Peyer's patch (tissue), 4 donors: ENCODE measurements around the gene NUMA1. TPM values are rescaled to one million over a fixed set of nuclear protein-coding genes. Genes with fewer than 3 reads are reported as not detected.
A peak's percentile ranks its signal among the peaks of the same experiment; 100 is the strongest.

Experiments
- DNase-seq, 3 donors: peaks; one replicate each; pipeline ENCODE4 v3.0.0-alpha.2; 2017 to 2019
- H3K27ac ChIP-seq, 4 donors: fragments of 200-600 bp; sonication (generic); one replicate each; pipeline ENCODE4 v1.5.1; 2016 to 2019
- H3K27me3 ChIP-seq, 2 donors: fragments of 200-600 bp; sonication (generic); one replicate each; pipeline ENCODE4 v1.5.1; 2019
- H3K36me3 ChIP-seq, 3 donors: fragments of 200-600 bp; sonication (generic); one replicate each; pipeline ENCODE4 v1.5.1; 2016 to 2019
- H3K4me1 ChIP-seq, 4 donors: fragments of 200-600 bp; sonication (generic); one replicate each; pipeline ENCODE4 v1.5.1; 2016 to 2019
- H3K4me3 ChIP-seq, 4 donors: fragments of 200-600 bp; sonication (generic); 1 replicate in 3 of 4; 2 replicates in 1 of 4; pipeline ENCODE4 v1.5.1; 2016 to 2019; ENCODE audit warnings: mild to moderate bottlenecking in 1 of 4
- H3K9me3 ChIP-seq, 4 donors: fragments of 200-600 bp; sonication (generic); one replicate each; pipeline ENCODE4 v1.5.1; 2016 to 2019; ENCODE audit warnings: mild to moderate bottlenecking in 1 of 4
- POLR2A ChIP-seq, 2 donors: fragments of 450-650 bp; IDR thresholded peaks; one replicate each; pipeline ENCODE4 v1.5.1; 2017; ENCODE audit warnings: antibody characterized with exemption in 2 of 2, mild to moderate bottlenecking in 2 of 2, moderate library complexity in 2 of 2
- total RNA-seq, 4 donors: library from RNA; depleted of rRNA; stranded (reverse); fragments of >200 nt; gene quantifications; one replicate each; pipeline ENCODE4 v1.1.0, GENCODE V29; 2016
- TF ChIP-seq, protein P1 (sequence below), 6 experiments: fragments of 450-650 bp in 4 of 6; fragments of 200-600 bp in 2 of 6; sonication (generic) in 1 of 6; IDR thresholded peaks; one replicate each; pipeline ENCODE4 v1.5.1; 2017 to 2019; ENCODE audit warnings: antibody characterized with exemption in 6 of 6, mild to moderate bottlenecking in 3 of 6, moderate library complexity in 1 of 6

NUMA1 gene
- total RNA-seq, 4 donors from 2014 or later, result 297 to 512 (median 388) TPM

DNA sequence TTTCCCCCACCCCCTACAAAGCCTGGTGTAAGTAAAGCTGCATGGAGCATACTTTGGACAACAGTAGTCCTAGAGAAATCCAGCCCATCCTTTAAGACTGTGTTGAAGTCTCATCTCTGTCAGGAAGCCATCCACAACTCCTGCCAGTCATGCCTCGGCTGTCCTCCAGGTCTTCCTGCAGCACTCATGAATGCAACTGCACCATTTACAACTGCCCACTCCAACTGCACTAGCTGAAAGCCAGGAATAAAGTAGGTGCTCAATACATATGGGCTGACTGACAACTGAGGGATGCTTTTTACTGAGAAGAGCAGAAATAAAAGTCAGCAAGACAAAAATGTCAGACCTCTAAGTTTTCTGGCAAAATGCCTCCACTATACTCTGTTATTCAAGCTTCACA, 54.3 kb downstream of the NUMA1 start:
- H3K9me3 ChIP-seq, result no peaks in the 10 kb centered on the region
- no peak overlapping the region for H3K27ac ChIP-seq
- H3K4me1 ChIP-seq, result peaks cover 0 to 64% (median 0%) of the 10 kb centered on the region in 4 donors
- TF ChIP-seq, protein P1, sequence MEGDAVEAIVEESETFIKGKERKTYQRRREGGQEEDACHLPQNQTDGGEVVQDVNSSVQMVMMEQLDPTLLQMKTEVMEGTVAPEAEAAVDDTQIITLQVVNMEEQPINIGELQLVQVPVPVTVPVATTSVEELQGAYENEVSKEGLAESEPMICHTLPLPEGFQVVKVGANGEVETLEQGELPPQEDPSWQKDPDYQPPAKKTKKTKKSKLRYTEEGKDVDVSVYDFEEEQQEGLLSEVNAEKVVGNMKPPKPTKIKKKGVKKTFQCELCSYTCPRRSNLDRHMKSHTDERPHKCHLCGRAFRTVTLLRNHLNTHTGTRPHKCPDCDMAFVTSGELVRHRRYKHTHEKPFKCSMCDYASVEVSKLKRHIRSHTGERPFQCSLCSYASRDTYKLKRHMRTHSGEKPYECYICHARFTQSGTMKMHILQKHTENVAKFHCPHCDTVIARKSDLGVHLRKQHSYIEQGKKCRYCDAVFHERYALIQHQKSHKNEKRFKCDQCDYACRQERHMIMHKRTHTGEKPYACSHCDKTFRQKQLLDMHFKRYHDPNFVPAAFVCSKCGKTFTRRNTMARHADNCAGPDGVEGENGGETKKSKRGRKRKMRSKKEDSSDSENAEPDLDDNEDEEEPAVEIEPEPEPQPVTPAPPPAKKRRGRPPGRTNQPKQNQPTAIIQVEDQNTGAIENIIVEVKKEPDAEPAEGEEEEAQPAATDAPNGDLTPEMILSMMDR (IDR thresholded peaks at IDR 0.05), result peak in 1 of 6 experiments; percentile 2
- TF ChIP-seq POLR2A (IDR thresholded peaks at IDR 0.05), result no peak
- peaks cover 0 to 88% (median 0%) of the 10 kb centered on the region in 3 donors for H3K36me3 ChIP-seq
- DNase-seq, result no peak
- no peaks in the 10 kb centered on the region for H3K27me3 ChIP-seq
- H3K4me3 ChIP-seq, result no peak overlapping the region

DNA sequence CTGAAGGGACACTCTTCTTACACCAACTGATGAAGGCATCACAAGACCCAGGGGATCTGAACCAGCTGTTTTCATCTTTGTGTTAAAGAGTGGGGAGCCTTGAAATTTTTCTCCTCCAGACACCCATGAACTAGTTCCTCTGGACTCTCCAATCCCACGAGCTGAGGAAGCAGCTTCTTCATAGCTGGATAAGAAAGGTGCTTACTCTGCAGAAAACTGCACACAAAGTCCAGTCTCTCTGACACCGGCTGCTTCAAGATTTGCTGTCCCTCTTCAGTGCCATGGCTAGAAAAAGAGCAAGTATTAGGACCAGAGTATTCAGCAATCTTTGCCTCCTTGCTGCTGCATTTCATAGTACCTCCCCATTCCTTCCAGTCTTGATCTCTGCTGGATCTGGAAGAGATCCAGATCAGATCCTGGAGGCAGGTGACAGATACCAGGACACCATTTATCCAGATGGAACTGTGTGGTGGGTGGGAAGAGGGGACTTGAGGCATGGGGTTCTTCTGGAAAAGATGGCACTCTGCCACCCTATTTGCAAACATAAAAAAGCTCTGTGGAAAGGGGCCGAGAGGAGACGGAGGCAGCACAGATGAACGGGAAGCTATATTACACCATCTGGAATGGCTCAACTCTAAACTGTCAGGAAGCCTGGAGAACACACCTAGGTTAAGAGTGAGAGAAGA, 56.1 kb downstream of the NUMA1 start:
- Histone ChIP-seq H3K27ac (no peak overlapping the region), H3K4me3 (no peak overlapping the region), H3K4me1 (peaks cover 0 to 51% (median 0%) of the 10 kb centered on the region in 4 donors), H3K27me3 (no peaks in the 10 kb centered on the region), H3K9me3 (no peaks in the 10 kb centered on the region), H3K36me3 (peaks cover 0 to 94% (median 3%) of the 10 kb centered on the region in 3 donors)
- DNase-seq, result no peak
- TF ChIP-seq POLR2A (IDR thresholded peaks at IDR 0.05), result no peak
- TF ChIP-seq, protein P1 (IDR thresholded peaks at IDR 0.05), result no peak

DNA sequence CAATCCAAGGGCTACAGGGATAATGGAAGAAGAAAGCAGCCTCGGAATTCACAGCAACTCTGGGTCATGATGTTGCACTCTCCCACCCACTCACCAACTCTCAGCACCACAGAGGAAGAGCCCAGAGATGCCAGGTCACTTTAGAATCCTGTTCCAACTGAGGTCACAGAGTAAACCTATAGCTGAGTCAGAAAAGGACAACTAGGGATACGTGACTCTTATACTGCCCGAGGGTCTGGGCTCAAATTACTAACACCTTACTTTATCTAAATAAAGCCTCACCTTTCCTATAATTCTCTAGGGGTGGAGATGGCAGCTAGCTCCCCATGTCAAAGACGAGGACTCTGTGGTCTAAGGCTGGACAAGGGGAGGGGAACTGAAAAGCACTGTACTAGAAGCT, 57.0 kb downstream of the NUMA1 start:
- no peak overlapping the region for H3K27ac ChIP-seq
- H3K36me3 ChIP-seq, result peaks cover 0 to 94% (median 3%) of the 10 kb centered on the region in 3 donors
- no peak for TF ChIP-seq POLR2A (IDR thresholded peaks at IDR 0.05)
- TF ChIP-seq, protein P1 (IDR thresholded peaks at IDR 0.05), result no peak
- H3K4me3 ChIP-seq, result no peak overlapping the region
- H3K4me1 ChIP-seq, result peaks cover 0 to 43% (median 0%) of the 10 kb centered on the region in 4 donors
- H3K9me3 ChIP-seq, result no peaks in the 10 kb centered on the region
- DNase-seq, result no peak
- no peaks in the 10 kb centered on the region for H3K27me3 ChIP-seq

DNA sequence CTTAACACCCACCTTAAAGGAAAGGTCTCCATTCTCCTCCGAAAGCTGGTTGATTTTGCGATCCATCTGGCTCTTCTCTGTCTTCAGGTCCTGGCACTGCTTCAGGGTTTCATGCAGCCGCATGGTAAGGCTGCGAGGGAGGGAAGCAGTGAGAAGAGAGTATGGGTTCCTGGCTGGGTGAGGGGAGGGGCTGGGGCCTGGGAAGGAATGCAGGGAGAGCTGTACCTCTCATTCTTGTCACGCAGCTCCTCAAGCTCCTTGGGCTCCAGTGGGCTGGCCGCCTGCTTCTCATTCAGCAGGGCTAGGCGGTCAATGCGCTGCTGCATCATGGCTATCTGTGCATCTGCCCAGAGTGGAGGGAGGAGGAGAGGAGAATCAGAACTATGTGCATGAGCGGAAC, 62.2 kb downstream of the NUMA1 start:
- no peak for TF ChIP-seq POLR2A (IDR thresholded peaks at IDR 0.05)
- TF ChIP-seq, protein P1 (IDR thresholded peaks at IDR 0.05), result no peak
- H3K4me3 ChIP-seq, result no peak overlapping the region
- DNase-seq, result no peak
- H3K27ac ChIP-seq, result no peak overlapping the region
- no peaks in the 10 kb centered on the region for H3K27me3 ChIP-seq
- H3K4me1 ChIP-seq, result peaks cover 0 to 13% (median 0%) of the 10 kb centered on the region in 4 donors
- no peaks in the 10 kb centered on the region for H3K9me3 ChIP-seq
- peaks cover 0 to 100% (median 3%) of the 10 kb centered on the region in 3 donors for H3K36me3 ChIP-seq

DNA sequence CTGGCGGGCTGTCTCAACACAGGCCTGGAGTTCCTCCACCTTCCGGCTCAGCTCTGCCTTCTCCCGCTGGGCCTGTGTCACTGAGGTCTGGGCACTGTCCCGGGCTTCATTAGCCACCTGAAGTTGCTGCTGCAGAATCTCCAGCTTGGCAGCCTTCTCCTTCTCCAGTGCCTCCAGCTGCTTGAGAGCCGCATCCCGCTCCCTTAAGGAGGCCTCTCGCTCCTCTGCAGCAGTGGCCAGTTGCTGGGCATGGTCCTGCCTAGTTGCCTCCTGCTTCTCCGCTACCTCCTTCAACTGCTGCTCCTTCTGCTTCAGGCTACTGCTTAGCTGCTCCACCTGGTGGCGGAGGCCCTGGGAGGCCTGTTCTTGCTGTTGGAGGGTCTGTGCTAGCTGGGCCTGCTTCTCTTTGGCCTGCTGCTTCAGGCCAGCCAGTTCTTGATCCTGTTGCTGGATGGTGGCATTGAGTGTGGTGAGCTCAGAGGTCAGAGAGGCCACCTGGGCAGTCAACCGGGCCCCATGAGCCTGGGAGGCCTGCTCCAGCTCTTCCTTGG, 64.8 kb downstream of the NUMA1 start:
- Histone ChIP-seq H3K36me3 (peaks cover 0 to 100% (median 3%) of the 10 kb centered on the region in 3 donors), H3K27me3 (no peaks in the 10 kb centered on the region), H3K9me3 (no peaks in the 10 kb centered on the region), H3K4me3 (no peak overlapping the region), H3K27ac (no peak overlapping the region), H3K4me1 (peaks cover 0 to 20% (median 0%) of the 10 kb centered on the region in 4 donors)
- DNase-seq, result no peak
- TF ChIP-seq POLR2A (IDR thresholded peaks at IDR 0.05), result no peak
- TF ChIP-seq, protein P1 (IDR thresholded peaks at IDR 0.05), result peak in 3 of 6 experiments; percentile 9 to 15 (median 11)
